GM21723 (cell line): Measurements from ENCODE around the gene PTCRA.
"Not testable (repeated sequence)": the region's sequence is repeated elsewhere in the genome, so short reads cannot be mapped to it uniquely, and the experiment has no call there.

Experiments used
- ATAC-seq: cut with Tn5 transposase; IDR thresholded peaks from one replicate; pipeline ENCODE4 v1.9.1; 2021; ENCODE audit warnings: mild to moderate bottlenecking, moderate library complexity; ENCODE audit not compliant: unreplicated experiment

The PTCRA gene

DNA sequence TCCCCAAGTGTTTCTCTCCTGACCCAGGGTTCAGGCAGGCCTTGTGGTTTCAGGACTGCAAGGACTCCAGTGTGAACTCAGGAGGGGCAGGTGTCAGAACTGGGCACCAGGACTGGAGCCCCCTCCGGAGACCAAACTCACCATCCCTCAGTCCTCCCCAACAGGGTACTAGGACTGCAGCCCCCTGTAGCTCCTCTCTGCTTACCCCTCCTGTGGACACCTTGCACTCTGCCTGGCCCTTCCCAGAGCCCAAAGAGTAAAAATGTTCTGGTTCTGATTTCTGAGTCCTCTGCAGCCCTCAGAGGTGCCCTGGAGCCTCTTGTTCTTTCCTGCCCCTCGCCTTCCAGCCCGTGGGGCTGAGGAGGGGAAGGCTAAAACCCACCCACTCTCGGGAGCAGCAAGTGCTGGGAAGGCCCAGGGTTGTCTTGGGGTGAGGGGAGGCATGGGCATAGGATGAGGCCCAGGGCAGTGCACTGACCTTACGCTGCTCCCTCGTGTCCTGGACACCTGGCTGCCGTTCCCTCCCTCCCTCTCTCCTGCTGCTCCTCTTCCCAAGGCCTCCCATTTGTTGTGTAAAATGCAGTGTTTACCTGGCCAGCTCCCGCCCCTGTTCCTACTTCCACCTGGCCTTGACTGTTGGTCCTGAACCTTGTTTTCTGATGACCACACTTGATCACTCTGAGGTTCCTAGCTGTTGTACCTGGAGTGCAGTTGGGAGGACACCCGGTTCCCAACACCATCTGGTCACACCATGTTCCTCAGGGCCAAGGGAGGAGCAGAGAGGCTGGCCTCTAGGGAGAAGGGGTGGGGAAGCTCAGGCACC is 23.3 kb downstream of the PTCRA start:
- ATAC-seq = no peak

DNA sequence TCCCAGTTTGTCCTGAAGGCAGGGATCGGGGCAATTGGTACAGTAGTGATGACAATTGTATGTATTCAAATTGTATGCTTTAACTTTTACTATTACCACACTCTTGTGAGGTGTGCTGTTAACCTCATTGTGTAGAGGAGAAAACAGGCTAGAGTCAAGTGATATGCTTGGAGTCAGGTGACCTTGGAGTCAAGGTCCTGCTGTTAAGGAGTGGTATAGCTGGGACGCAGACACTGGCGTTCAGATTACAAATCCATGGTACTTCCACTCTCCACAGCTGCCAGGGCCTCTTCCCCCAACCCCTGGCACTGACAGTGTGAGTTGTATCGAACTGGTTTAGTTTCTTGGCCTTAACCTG is 23.9 kb downstream of the PTCRA start:
- ATAC-seq = no peak

GRCh38 chr6:42940493-42941045 is 24.7 kb downstream of the PTCRA start:
- ATAC-seq = no peak

DNA sequence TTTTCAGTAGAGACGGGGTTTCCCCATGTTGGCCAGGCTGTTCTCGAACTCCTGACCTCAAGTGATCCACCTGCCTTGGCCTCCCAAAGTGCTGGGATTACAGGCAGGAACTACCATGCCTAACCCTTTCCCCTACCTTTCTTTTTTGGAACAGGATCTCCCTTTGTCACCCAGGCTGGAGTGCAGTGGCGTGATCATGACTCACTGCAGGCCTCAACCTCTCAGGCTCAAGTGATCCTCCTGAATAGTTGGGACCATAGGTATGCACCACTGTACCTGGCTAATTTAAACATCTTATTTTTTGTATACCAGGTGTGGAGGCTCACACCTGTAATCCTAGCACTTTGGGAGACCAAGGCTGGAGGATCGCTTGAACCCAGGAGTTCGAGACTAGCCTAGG is 25.5 kb downstream of the PTCRA start:
- not testable (repeated sequence) for ATAC-seq

- no peak for ATAC-seq
These were observed 26.6 kb downstream of the PTCRA start for GRCh38 chr6:42942444-42942843.

GRCh38 chr6:42947950-42948349 is 32.1 kb downstream of the PTCRA start:
- no peak for ATAC-seq

GRCh38 chr6:42952389-42952788 is 36.5 kb downstream of the PTCRA start:
- ATAC-seq = no peak

GRCh38 chr6:42954405-42954804 is 38.6 kb downstream of the PTCRA start:
- ATAC-seq = not testable (repeated sequence)

DNA sequence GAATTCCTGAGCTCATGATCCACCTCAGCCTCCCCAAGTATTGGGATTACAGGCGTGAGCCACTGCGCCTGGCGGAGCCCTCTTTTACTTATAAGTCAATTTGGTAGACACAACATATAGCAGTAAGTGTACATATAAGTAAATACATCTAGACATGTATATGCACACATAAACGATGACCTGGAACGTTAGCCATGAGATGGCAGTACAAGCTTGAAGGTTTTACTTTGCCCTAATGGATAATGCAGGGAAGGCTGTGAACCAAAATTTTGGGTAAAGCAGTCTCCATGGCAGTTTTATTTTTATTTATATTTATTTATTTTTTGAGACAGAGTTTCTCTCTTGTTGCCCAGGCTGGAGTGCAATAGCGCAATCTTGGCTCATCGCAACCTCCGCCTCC is 42.3 kb downstream of the PTCRA start:
- no peak for ATAC-seq

GRCh38 chr6:42959917-42960242 is 44.0 kb downstream of the PTCRA start:
- no peak for ATAC-seq

GRCh38 chr6:42960243-42961019 is 44.6 kb downstream of the PTCRA start, which contains the start of gene GNMT:
GNMT (plus strand) TSS chr6:42960754; CDS start chr6:42960768, 14 bp downstream.
- ATAC-seq = no peak

DNA sequence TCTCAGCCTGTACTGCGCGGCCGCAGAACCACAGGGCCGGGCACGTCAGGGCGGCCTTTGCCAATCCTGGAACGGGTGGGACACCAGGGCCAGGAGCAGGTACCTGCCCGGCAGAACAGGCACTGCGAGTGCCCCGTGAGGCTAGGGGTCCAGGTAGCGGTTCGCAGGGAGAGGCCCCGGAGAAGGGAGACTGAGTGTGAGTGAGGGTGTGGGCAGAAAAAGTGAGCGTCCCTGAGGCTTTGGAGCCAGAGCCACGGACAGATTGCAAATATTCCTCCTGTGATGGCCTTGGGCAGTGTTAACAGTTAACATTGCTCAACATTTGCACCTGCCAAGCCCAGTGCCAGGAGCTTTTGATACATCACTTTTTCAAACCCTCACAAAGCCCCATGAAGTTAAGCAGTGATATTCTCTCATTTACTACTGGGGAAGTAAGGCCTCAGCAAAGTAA is 45.2 kb downstream of the PTCRA start:
- ATAC-seq = no peak

DNA sequence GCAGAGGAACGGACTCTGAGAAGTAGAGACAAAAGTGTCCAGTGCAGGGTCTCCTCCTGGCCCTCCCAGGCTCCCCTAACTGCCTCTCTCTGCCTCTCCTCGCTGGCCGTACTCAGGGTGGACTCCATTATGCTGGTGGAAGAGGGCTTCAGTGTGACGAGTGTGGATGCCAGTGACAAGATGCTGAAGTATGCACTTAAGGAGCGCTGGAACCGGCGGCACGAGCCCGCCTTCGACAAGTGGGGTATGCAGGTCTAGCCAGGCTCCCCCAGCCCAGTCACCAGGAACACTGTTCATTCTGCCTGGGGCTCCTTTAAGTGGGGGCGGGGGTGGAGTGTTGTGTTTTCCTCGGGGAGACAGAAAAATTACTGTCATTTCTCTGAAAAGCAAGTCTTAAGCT is 46.2 kb downstream of the PTCRA start:
- no peak for ATAC-seq

DNA sequence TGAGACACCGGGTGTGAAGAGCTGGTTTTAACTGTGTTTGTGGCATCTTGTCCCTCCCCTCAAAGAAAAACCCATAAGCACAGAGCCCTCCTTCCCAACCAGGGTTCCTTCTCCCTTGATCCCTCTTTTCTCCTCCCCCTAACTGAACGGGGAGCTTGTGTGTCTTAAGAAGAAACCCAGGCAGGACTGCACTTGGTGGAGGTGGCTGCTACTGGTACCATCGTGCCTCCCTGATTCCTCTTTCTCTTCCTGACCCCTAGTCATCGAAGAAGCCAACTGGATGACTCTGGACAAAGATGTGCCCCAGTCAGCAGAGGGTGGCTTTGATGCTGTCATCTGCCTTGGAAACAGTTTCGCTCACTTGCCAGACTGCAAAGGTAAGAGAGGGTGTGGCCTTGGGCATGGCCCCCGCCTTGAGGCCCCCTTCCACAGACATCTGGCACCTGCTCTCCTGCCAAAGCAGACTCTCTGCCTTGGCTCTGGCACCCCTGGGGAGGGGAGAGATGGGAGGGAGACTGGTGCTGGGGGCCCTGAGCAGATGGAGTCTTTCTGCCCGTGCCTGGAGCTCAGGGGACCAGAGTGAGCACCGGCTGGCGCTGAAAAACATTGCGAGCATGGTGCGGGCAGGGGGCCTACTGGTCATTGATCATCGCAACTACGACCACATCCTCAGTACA is 46.8 kb downstream of the PTCRA start:
- ATAC-seq = no peak

DNA sequence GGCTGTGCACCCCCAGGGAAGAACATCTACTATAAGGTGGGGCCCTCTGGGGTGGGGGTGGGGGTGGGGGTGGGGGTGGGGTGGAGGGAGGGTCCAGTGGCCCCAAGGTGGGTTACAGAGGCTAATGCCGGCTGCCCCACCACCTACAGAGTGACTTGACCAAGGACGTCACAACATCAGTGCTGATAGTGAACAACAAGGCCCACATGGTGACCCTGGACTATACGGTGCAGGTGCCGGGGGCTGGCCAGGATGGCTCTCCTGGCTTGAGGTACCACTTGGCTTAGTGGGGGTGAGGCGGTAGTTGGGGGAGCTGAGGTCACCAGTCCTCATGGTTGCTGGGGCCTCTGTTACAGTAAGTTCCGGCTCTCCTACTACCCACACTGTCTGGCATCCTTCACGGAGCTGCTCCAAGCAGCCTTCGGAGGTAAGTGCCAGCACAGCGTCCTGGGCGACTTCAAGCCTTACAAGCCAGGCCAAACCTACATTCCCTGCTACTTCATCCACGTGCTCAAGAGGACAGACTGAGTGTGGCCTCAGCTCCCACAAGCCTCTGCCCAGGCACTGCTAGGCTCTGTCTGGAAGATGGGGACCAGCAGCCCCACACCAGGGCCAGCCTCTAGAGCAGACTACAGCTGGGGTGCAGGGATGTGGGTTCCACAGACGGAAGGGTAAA is 47.5 kb downstream of the PTCRA start:
- ATAC-seq = no peak

DNA sequence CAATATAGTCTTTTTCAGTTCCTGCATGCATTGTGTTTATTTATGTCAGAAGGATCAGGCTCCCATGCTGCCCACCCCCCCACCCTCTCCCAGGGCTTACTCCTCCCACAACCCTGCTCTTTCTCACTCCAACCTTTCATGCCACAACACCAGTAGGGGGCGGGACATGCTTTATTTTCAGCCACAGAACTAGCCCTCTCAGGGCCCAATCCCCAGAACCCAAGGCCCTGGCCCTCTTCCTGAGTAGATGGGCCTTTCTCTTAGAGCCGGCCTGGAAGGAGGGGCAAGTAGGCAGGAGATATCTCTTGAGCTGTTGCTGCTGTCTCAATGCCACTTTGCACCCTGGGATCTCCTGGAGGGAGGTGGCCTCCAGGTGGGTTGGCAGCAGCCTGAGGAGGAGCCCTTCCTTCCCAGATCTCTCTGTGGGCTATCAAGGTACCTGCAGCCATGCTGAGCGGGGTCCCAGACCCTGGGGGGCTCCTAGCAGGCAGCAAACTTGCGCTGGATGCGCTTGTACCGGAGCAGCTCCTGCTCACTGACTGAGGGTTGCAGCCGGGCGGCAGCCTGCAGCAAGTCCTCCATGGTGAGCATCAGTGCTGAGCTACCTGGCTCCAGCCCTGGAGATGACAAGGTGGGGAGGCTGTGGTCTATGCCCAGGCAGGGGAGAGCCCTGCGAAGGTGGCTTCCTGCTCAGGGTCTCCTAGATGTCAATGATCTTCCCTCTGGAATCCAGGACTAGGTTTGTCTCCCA is 48.2 kb downstream of the PTCRA start:
- ATAC-seq = no peak

GRCh38 chr6:42966571-42966970 is 50.7 kb downstream of the PTCRA start:
- no peak for ATAC-seq

DNA sequence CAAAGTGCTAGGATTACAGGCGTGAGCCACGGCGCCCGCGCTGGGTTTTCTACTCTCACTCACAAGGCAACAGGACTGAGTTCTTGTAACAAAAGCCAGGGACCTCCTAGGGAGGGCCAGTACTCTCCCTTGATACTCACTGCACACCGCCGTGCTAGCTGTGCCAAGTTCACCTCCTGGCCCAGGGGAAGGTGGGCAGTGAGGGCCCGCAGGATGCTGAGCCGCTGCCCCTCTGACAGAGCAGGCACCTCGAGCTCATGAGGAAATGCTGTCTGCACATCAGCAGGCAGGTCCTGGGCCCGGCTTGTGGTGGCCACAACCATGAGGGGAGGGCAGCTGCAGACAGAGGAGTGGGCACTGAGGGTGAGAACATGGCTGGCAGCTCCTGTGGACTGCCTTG is 51.4 kb downstream of the PTCRA start:
- no peak for ATAC-seq

GRCh38 chr6:42968126-42968701 is 52.4 kb downstream of the PTCRA start:
- no peak for ATAC-seq

DNA sequence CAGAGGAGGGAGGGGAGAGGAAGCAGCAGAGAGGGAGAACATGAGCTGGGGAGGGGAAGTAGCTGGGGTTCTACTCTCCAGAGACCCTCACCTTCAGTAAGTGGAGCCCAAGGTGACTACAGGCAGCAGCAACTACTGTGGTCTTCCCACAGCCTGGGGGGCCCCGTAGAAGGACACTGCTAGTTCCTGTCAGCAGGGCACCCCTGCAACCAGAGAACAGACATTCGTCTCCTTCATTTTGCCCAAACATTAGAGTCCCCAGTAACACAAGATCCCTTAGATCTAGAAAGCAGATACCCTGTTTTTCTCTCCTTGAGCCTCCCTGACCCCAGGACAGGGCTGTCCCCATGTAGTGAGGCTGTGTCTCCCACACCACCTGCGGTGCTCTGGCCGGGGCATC is 52.9 kb downstream of the PTCRA start:
- no peak for ATAC-seq
